ENCODE measurements around the gene NEURL1B.
A peak's percentile ranks its signal among the peaks of the same experiment; 100 is the strongest.

Gene NEURL1B

DNA sequence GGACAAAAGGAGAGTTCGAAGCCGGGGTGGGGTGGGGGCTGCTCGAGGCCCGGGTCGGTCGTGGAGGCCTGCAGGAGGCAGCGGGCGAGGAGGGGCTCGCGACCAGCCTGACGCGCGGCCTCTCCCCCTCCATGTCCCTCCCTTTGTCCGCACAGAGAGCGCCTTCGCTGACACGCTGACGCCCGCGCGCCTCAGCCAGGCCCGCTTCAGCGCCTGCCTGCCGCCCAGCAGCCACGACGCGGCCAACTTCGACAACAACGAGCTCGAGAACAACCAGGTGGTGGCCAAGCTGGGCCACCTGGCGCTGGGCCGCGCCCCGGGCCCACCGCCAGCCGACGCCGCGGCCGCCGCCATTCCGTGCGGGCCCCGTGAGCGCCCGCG, 42.2 kb downstream of the NEURL1B start:
- no peak for DNase-seq

DNA sequence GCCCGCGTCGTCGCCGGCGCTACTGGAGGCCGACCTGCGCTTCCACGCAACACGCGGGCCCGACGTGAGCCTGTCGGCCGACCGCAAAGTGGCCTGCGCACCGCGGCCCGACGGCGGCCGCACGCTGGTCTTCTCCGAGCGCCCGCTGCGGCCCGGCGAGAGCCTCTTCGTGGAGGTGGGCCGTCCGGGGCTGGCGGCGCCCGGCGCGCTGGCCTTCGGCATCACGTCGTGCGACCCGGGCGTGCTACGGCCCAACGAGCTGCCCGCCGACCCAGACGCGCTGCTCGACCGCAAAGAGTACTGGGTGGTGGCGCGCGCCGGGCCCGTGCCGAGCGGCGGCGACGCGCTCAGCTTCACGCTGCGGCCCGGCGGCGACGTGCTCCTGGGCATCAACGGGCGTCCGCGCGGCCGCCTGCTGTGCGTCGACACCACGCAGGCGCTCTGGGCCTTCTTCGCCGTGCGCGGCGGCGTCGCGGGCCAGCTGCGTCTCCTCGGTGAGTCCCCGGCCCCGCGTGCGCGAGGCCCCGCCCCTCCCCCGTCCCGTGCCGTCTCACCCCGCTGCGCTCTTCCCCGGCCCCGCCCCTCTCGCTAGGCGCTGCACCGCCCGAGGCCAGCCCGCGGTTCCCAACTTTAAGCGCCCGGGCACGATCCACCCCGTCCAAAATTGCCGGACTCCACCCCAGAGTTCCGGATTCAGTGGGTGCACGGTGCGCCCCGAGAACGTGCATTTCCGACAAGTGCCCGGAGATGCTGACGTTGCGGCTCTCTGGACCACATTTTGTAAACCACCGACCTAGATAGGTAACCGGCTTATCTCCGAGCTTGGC, 42.8 kb downstream of the NEURL1B start:
- DNase-seq, result peak; percentile 69

DNA sequence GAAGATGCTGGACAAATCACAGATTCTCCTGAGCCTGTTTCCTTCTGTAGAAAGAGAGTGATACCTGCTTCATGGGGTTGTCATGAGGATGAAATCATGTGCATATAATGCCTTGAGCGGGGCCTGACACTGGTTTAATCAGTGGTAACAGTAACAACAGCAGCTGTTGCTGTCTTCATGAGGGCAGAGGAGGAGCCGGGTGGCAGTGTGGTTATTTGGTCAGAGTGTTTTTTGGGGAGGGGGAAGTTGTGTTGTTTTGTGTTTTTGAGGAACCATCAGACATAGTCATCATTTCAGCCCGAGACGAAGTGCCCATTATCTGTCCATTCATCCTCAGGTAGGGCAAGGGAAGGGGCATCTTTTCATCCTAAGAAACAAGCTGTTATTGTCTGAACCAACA, 44.0 kb downstream of the NEURL1B start:
- DNase-seq, result no peak

DNA sequence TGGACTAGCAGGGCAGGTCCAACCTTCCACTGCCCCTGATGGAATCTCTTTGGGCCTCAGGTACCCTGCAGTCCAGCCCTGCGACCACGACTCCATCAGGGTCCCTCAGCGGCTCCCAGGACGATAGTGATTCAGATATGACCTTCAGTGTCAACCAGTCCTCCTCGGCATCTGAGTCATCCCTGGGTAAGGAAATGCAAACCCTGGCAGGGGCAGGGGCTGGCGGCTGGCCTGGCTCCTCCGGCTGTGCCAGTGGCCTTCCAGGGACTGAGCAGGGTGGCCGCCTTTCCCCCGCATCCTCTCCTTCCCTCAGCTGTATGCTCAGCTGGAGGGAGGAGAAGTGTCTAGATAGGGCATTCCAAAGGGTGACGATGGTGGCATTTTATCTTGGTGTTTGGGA, 45.0 kb downstream of the NEURL1B start:
- no peak for DNase-seq

DNA sequence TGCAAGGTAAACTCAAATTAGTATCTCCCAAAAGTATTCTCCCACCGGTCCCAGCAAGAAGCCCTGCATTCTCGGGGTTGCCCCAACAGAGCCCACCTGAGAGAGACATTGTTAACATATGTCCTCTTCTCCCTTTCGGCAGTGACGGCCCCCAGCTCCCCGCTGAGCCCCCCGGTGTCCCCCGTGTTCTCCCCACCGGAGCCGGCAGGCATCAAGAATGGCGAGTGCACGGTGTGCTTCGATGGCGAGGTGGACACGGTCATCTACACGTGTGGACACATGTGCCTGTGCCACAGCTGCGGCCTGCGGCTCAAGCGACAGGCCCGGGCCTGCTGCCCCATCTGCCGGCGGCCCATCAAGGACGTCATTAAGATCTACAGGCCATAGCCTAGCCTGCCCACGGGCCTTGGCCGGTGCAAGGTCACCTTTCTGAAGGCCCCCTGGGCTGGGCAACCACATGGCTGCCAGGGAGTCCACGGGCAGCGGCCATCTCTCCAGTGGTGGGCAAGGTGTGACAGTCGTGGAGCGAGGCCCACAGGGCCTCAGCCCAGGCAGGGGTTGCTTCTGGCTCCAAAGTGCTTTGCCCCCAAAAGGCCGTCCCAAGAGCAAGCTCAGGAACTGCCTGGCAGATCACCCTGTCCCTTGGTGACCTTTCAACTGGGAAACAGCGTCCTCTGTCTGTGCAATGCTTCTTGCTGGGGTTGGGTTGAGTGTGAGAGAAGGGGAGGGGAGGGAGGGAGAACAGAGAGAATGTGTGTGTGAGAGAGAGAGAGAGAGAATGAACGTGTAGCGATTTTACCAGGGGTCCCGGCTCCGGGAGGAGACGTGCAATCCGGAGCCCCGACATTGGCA, 45.7 kb downstream of the NEURL1B start:
- no peak for DNase-seq

DNA sequence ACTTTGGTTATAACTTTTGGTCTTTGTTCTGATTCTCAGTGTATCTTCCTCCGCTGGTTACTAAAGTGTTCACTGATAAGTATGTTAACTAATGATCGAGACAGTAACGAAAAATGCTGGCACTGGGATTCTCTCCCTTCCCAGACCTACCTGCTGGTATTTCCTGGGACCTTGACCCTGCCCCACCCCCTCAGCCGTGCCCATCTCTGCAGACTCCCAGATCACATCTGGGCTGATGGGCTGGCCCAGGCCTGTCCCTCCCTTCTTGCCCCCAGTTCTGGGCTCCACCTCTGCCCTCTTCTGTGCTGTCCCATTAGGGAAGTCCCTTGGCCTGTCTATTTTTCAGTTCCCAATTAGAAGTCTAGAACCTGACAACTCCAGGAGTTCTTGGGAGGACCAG, 46.9 kb downstream of the NEURL1B start:
- no peak for DNase-seq

DNA sequence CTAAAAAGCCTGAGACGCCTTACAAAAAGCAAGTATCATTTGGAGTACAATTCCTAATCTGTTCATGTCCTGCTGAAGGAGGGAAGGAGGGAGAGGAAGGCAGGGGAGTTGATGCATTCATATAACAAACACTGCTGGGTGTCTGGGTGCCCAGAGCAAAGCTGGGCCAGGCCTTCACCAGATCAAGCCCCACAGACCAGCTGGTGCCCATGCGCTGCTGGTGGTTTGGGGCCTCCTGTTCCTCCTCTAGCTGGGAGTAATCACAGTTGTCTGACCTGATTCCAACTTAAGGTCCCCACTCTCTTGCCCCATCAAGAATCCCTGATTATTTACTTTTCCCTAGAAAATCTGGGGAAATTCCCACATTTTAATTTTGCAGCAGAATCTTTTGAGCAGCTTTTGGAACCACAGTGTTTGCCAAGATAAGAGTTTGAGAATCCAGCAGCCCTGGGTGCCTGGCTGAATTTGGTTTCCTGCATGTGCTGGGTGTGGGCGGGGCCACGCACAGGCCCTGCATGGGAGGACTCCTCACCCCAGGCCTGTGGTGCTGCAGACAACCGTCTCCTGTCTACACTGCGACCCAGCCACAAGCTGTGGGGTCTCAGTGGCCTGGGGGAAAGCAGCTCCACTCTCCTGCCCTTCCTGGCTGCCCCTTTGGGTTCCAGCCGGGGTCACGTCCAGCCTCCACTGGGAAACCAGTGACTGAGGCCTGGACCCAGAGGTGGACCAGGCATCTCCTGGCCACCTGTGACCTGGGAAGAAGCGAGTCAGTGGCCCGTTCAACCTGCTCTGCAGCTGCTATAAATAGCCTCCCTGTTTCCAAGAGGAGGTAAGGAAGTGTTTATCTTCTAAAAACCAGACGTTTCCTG, 47.5 kb downstream of the NEURL1B start:
- DNase-seq, result peak; percentile 24

DNA sequence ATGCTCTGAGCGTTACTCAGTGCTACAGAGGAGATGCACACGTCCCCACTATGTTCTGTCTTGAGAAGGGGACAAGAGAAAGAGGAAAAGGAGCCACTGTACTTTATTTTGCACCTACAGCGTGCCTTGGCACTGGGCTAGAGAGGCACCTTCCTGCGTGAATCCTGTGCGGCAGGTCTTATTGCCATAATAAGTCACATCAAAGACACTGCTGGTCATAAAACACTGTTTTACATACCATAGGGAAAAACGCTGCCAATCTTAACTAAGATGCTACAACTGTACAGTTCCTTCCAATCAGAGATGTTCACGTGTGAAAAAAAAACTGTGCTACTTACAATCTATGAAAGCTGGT, 48.1 kb downstream of the NEURL1B start:
- no peak for DNase-seq

DNA sequence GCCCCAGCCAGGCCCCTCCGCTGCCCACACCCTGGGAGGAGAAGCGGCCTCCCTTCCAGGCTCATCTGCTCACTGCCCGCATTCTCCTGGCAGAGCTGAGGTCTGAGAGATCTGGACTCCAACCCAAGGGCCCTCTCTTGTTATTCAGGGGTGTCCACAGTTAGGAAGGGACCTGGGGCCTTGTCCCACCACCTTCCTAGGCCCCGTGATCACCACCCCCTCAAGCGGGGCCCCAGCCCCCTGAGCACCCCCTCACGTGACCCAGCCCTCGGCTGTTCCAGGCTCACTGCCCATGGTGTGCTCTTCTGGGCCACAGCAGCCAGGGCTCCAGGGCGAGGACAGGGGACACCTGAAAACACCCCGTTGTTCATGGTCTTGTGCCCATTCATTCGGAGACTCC, 48.7 kb downstream of the NEURL1B start:
- DNase-seq, result no peak

DNA sequence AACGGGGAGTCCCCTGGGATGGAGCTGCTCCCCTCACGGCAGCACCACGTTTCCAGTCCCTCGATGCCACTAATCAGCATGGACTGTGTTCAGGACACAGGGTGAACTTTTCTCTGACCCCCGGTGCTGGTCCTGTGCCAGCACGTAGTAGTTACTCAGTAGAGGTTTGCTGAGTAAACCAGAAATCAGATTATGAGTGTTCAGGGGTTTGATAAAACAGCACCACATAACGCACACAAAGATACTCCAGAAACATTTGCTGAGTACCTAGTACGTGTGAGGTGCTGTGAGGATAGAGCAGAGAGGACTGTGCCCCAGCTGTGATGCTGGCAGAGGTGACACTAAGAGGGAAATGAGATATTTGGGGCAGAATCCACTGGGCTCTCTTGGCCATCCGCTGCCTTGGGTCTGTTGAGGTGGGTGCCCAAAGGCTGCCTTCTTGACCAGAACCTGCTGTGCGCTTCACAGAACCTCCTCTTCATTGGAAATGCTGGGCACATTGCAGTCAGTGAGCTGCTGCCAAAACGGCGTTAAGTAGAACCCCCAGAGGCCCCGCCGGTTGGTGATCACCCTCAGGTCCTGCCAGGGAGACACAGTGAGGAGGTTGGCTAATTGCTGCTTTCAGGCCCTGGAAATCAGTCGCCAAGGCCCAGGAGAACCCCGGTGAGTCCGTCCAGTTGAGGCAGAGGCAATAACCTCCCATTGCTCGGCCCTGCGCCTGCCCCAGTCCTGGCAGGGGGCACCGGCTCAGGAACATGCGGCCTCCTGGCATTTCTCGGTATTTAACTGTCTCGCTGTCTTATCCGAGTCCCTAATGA, 49.4 kb downstream of the NEURL1B start:
- DNase-seq, result no peak

DNA sequence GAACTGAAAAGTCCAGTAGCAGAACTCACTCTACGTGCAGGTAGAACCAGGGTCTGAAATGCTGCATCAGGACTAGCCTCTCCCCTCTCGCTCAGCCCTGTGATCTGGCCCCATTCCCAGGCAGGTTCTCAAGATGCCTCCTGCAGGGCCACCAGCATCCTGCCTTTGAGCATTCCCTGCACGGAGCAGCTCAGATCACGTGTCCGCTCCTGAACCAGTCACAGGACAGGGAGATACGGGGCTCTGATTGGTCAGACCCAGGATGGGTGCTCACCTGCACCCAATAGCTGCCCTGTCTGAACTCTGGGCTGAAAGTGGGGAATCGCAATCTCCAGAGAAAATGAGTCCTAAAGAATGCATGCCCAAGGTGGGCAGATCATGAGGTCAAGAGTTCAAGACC, 50.8 kb downstream of the NEURL1B start:
- no peak for DNase-seq

DNA sequence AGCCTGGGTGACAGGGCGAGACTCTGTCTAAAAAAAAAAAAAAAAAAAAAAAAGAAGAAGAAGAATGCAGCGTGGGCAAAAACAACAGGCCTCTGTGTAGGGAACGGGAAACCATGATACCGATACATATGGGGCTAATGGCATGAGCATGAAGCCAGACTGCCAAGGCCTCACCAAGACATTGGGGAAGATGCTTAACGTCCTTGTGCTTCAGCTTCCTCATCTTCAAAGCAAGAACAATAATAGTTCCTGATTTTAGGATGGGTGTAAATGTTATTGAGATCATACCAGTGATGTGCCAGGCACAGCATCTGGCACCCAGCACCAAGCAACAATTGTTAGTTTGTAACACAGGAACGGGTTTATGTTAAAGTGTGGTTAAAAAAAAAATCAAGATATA, 51.4 kb downstream of the NEURL1B start:
- no peak for DNase-seq

DNA sequence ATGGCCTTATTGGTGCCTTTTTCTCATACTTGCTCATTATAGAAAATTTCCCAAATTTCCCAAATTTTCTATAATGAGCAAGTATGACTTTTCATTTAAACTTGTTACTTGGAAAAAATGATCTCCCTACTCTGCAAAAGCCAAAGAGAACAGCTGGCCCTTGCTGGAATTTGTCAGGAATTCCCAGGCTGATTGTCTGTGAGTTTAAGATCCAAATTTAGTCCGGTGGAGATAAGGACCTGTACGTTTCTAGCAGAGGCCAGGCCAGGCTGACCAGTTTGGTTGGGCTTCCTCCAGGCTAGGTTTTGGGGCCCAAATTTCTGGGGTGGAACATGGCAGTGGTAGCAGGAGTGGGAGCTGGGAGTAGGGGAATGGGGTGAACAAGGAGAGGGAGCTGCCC, 51.9 kb downstream of the NEURL1B start:
- no peak for DNase-seq

DNA sequence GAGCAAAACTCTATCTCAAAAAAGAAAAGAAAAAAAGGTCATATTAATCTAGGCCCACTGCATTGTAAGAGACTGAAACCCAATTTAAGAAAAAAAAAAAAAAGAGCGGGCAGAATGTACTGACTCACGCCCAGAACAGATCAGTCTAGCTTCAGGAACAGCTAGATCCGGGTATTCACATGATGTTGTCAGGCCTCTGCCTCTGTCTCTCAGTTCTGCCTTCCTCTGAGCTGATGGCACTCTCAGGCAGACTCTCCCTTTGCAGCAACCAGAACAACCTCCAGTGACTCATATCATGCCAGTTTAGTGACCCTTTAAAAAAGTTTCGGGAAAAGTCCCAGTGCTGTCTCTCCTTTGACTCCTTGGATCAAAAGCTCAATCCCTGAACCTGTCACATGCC, 53.0 kb downstream of the NEURL1B start:
- DNase-seq, result no peak

DNA sequence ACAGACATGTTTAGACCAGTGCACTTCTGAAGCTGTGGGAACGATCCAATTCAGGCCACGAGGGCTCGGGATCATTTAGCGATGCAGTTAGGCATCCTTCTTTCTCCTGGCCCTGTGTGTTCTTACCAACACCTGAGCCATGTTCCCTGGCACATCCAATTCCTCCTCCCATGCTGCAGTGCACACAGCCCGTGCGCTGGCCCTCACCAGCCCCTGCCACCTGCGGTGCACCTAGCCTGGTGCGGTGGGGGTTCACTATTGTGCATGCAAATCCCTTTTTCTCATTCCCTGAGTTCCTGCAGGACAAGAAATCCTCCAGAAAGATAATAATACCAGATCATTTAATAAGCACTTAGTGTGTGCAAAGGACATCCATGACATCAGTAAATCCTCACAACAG, 53.5 kb downstream of the NEURL1B start:
- DNase-seq, result no peak

DNA sequence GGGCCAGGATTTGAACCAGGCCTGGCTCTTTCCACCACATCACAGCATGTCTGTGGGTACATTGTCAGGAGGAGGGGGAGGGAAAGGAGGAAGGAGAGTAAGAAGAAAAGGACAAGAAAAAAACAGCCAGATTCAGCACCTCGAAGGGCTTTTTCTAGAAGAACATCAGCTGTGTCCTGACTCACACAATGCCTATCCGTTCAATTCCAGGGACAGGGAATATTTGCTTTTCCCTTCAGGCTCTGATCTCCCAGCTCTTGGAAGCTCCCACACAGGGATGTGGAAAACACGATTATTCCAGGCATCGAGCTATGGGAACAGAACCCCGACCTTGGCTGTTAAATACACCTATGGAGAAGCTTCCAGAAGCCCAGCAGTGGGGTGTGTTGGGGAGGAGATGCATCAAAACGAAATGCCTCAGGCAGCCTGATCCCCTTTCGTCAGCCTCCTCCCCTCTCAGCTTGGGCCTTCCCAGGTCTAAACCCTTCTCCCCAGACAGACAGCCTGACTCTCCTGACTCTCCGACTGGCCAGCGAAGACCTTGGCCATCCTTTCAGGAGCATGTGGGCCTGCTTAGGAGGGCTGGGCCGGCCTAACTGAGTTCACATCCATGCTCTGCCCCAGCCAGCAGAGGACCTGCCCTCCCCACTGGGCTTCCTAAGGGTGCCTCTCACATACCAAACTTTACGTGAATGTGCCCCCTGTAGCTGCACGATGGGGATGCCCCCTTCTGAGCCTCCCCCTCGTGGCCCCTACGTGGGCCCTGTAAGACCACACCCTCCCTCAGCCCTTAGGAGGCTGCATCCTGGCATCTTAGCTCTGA, 54.4 kb downstream of the NEURL1B start:
- DNase-seq, result no peak

DNA sequence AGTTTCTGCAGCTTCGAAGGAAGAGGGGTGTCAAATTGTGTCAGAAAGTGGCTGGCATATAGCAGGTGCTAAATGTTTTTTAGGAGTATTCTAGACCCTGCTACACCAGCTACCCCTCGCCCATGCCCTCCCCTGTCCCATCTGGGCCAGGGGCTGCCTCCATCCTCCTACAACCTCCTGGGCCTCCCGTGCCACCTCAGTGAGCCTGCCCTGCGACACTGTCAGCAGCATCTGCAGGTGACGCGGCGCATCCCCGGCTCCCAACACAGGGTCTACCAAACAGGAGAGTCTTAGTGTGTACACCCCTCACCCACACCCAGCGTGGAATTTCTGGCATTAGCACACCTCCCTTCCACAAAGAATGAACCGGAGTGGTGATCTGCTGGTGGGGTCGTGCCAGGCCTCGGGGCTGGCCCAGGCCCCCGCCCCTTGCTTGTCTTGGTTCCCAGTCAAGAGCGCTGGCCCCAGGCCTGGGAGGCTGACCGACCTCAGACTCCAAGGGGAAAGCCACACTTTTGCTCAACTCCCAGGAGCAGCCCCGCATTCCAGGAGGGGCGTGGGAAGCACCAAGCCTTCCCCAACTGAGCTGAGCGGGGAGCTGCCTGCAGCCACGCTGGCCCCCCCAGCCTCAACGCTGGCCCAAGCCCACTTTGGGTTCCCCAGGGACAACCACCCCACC, 55.2 kb downstream of the NEURL1B start:
- DNase-seq, result no peak

DNA sequence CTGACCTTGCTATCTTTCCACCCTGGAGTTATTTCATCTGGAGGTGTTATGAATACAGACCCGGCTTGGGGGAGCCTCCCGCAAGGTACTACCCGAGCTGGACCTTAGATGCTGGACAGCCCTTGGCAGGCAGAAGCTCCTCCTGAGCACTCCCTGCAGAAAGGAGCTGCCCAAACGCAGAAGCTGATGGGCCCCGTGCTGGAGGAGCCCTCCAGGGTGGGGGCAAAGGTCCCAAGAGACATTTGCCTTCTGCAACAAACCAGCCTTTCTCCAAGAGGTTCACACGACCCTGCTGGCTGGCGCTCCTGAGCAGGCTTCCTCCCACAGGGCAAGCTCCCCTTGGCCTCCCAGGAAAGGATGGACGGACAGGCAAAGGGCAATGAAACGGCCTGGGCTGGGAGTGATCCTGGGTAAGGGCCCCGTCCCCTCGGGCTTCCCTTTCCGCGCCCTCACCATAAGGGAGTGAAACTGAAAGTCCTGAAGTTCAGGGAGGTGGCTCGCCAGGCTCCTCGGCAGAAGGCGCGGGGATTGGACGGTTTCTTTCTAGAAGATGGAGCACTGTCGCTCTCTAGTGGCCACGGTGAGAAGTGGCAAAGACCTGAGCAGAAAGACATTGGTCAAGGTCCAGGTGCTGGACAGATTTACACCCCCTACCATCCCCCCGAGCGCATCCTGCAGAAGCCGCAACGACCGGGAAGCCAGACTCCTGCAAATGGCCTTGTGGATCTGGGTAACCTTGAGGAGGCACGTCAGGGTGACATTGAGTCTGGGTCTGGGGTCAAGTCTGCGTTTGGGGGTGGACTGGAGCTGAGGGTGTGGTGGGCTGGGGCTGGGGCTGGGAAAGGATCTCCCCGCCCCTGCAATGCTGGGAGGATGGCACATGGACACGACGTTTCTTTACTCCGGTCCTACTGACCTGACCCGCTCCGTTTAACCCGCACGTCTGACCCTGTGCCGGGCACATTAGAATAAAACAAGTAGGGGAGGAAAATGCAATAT, 56.4 kb downstream of the NEURL1B start:
- peak; percentile 80 for DNase-seq

DNA sequence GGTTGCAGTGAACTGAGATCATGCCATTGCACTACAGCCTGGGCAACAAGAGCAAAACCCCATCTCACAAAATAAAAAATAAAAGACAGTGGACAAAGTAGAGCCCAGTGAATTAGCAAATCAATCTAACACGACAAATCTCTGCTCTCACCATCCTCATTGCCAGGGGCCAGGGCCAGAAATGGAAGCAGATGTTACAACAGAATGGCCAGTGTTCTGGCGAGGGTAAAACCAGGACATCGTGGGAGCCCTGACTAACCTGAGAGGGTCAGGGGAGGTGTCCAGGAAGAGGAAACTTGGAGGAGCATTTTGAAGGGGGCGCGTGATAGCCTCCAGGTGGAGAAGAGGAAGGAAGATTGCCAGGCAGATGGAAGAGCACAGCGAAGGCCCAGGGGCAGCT, 58.4 kb downstream of the NEURL1B start:
- DNase-seq, result no peak

DNA sequence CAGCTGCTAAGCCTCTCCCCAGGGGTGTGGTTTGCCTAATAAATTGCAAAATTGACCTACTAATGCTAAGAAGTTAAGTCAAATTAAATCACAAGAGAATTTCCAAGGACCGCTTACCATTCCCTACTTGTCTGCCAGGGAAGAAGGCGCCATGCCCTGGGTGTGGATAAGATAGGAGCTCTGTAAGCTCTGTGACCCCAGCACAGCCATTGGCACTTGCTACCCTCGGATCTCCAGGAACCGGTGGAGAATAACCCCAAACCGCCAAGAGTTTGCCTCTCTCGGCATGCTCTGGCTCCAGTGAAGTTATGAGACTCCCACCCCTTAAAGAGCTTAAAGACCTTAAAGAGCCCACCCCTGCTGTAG, 58.9 kb downstream of the NEURL1B start:
- DNase-seq, result no peak
